Motor neuron (in vitro differentiated cells): ENCODE measurements around the gene KRTAP9-7. TPM values are rescaled to one million over a fixed set of nuclear protein-coding genes. Genes with fewer than 3 reads are reported as not detected.

Experiments
- ATAC-seq, 8 experiments: fragments of 200-7000 bp; cut with Tn5 transposase; replicated peaks in 6 of 8; 2 replicates each; pipeline ENCODE4 v1.8.0; 2021; ENCODE audit warnings: mild to moderate bottlenecking in 8 of 8, moderate library complexity in 8 of 8
- H3K27ac ChIP-seq, 2 donors: fragments of 250-450 bp; sonication (Bioruptor Pico); 2 replicates each; pipeline ENCODE4 v1.9.0; 2021; ENCODE audit warnings: antibody characterized with exemption in 2 of 2, mild to moderate bottlenecking in 2 of 2, moderate library complexity in 1 of 2
- H3K4me1 ChIP-seq, 2 donors: fragments of 250-450 bp; sonication (Bioruptor Pico); replicated peaks in 1 of 2; 2 replicates each; pipeline ENCODE4 v1.6.1; 2021; ENCODE audit warnings: antibody characterized with exemption in 2 of 2, mild to moderate bottlenecking in 2 of 2, moderate library complexity in 1 of 2
- H3K4me3 ChIP-seq, 5 donors: fragments of 250-450 bp; sonication (Bioruptor Pico); 2 replicates each; pipeline ENCODE4 v1.9.0; 2021; ENCODE audit warnings: antibody characterized with exemption in 5 of 5, mild to moderate bottlenecking in 5 of 5, moderate library complexity in 4 of 5
- WGBS, 10 experiments: fragments of 450-650 bp; shearing (Covaris generic); methylation state at CpG; one replicate each; pipeline ENCODE4 v1.0.0; 2022; 5-methylcytosine and 5-hydroxymethylcytosine counted together
- in situ Hi-C, 9 experiments: fragments of 400-800 bp; cut with MboI; loops; one replicate each; pipeline ENCODE4 v1.15.0; 2021; ENCODE audit warnings: low sequenced_read_pairs in 9 of 9, low pct_unique_long_range_greater_than_20kb in 2 of 9; ENCODE audit not compliant: unreplicated experiment in 9 of 9
- total RNA-seq, 8 experiments: library from RNA; unstranded; fragments of 300-600 nt; gene quantifications; 2 replicates each; pipeline versions ENCODE4 v1.2.3 to v1.2.4, GENCODE V29; 2022

Gene KRTAP9-7
- total RNA-seq, 8 experiments from 2014 or later, result 0.45 TPM; not detected in 7

- in situ Hi-C loops, result loop anchor here in 1 of 9 experiments (25.0 kb wide), 1 partner anchor 403 kb away; no protein-coding TSS in a partner anchor
- Histone ChIP-seq H3K27ac (no peak within 1 kb of the TSS), H3K4me1 (no peaks in the 10 kb centered on the region), H3K4me3 (no peak within 1 kb of the TSS)
- no peak for ATAC-seq
- WGBS, 10 experiments, result 0 to 100% (median 80%) methylated on average over 1 to 11 of the region's 24 CpGs; no CpG with 5 or more reads in 3 of the 10 experiments
These were observed 39.8 kb downstream of the KRTAP9-7 start, which contains the start of gene KRTAP17-1 for GRCh38 chr17:41315204-41315794. Gene KRTAP17-1 (minus strand): TSS chr17:41315710. CDS start chr17:41315650, 60 bp downstream.

DNA sequence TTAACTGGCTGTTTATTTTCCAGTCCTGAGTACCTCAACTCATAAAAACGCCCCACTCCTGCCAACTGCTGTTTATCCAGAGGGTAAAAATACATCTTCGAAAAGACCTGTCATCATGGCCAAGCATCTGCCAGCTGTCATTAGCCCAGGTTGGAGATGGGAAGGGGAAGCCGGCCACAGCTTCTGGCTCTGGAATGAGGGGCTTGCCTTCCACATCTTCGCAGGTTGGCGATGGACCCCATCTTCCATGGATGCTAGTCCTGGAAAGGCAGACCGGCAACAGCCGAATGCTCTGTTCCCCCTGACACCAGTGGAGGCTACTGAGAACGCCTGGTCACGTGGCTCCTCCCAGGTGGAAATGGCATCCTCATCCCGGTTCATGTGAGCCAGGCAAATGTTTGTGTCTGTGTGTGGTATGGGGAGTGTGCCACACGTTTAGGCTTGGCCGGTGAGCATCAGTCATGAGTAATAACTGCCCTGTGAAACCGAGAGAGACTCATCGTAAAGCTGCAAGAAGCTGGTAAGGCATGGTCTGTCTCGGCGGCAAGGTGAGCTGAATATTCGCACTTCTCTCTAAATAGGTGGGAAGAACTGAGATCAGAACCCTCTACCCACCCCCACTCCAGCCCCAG lies 40.4 kb downstream of the KRTAP9-7 start:
- in situ Hi-C loops, result loop anchor here in 1 of 9 experiments (25.0 kb wide), 1 partner anchor 404 kb away; no protein-coding TSS in a partner anchor
- 0 to 89% (median 76%) methylated on average over 1 to 12 of the region's 17 CpGs for WGBS, 10 experiments
- no peak overlapping the region for H3K27ac ChIP-seq

DNA sequence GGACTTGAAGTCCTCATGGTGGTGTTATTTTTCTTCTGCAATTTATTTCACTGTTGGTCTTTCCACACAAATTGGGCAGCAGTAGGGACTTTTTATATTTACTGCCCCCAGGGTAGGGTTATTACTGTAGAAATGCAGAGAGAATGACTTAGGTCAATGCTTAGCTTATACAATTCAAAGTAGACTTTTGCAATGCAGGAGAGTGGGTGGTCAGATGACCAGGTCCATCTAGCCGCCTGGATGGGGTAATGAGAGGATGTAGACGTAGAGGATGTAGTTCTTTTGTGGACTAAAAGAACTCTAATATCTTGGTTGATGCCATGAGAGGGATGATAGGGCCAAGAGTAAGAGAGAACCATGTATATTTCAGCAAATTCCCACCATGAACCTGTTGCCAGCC lies 42.7 kb downstream of the KRTAP9-7 start:
- ATAC-seq, result peak in 3 of 8 experiments; percentile 46 to 81 (median 77)
- H3K27ac ChIP-seq, result no peak overlapping the region
- no peaks in the 10 kb centered on the region for H3K4me1 ChIP-seq
- WGBS, 10 experiments, result 20 to 83% (median 40%) methylated on average over 1 to 2 of the region's 2 CpGs; no CpG with 5 or more reads in 7 of the 10 experiments
- in situ Hi-C loops, result loop anchor here in 1 of 9 experiments (25.0 kb wide), 1 partner anchor 406 kb away; no protein-coding TSS in a partner anchor
- no peak overlapping the region for H3K4me3 ChIP-seq

More for the DNA sequence above, 40.4 kb downstream of the KRTAP9-7 start:
- ATAC-seq, result no peak
- Histone ChIP-seq H3K4me3 (no peak overlapping the region), H3K4me1 (no peaks in the 10 kb centered on the region)

- no peaks in the 10 kb centered on the region for H3K4me1 ChIP-seq
- H3K27ac ChIP-seq, result no peak overlapping the region
- 0 to 100% (median 50%) methylated on average over 1 to 5 of the region's 5 CpGs for WGBS, 10 experiments
- peak in 4 of 8 experiments; percentile 46 to 83 (median 68) for ATAC-seq
- in situ Hi-C loops, result loop anchor here in 3 of 9 experiments (10.0 to 25.0 kb wide), 3 partner anchors 407 to 417 kb away; no protein-coding TSS in a partner anchor
- H3K4me3 ChIP-seq, result no peak overlapping the region
These were observed 46.8 kb downstream of the KRTAP9-7 start for GRCh38 chr17:41322094-41322902.

DNA sequence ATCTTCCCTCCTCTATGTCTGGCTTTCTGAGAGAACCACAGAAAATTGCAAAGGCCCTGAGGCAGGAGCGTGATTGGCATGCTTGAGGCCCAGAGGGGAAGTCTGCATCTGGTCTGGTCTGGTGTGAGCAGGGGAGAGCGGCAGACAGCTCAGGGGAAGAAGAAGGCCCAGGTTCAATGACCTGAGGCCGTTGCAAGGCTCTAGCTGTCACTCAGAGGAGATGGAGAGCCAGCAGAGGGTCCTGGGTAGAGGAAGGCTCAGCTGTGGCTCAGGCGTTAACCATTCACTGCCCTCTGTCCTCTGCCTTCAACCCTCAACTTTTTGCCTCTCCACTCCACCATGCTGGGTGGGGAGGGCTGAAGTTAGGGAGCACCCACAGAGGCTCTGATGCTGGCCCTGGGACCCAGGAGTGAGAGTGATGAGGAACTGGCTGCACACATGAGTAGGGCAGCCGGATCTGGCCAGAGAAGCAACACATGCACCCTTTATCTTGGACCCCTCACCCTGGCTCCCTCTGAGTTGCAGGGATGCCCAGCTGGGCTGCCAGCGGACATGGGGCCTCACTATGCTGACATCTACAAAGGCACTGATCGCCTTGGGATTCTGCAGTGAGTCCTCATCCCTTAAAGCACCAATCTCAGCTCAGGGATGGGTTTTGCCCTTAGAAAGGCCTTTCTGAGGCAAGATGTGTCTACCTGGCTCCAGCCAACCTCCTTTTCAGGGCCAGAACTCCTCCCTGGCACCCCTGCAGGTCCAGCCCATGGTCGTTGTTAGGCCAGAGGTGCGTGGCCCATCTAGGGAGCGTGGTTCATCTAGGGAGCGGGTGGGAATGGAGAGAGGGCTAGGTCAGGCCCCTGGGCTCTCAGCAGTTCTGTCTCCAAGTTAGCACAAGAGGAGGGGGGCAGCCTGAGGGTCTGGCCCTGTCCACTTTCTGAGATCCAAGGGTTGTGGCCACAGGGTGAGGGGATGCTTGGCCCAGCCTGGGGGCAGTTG lies 47.7 kb downstream of the KRTAP9-7 start:
- ATAC-seq, result no peak
- WGBS, 10 experiments, result 40 to 100% (median 67%) methylated on average over 1 to 6 of the region's 11 CpGs; no CpG with 5 or more reads in 3 of the 10 experiments
- in situ Hi-C loops, result loop anchor here in 3 of 9 experiments (10.0 to 25.0 kb wide), 3 partner anchors 408 to 418 kb away; no protein-coding TSS in a partner anchor
- no peak overlapping the region for H3K27ac ChIP-seq
- H3K4me1 ChIP-seq, result no peaks in the 10 kb centered on the region
- no peak overlapping the region for H3K4me3 ChIP-seq

DNA sequence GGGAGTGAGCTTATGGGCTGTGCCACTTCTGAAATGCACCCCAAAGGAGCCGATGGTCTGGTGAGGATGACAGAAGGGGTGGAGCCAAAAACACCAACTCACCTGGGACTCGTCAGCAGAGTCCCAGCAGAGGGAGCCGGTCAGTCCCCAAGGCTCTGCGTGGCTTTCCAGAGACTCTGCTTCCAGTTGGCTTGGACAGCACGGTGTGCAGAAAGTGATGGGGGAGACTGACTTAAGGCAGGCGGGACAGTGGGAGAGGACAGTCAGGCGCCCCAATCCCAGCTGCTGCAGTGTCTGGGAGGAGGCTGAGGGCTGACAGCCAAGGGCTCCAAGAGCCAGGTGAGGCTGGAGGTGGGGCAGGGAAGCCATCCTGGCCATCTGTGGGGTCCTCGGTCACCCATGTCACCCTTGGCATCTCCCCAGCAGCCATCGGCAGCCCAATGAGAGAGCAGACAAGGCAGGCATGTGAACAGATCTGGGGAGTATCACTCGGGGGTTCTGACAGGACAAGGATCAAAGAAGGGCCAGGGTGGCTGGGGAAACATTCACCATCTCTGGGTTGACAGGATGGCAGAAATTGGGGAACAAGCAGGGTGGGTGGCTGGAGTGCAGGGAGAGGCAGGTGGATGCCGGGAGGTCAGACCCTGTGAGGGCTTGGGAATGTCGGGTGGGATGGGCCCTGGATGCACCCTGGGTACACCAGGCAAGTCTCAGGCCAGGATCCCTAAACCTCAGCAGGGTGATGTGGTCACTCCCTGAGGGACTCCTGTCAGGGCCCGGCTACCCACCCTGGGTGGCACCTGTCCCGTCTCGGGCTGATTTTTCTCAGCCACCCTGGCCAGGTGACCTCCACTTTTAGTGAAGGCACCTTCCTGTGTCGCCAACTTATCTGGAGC lies 48.9 kb downstream of the KRTAP9-7 start:
- no peak overlapping the region for H3K4me3 ChIP-seq
- peak in 1 of 8 experiments; percentile 36 for ATAC-seq
- H3K27ac ChIP-seq, result no peak overlapping the region
- H3K4me1 ChIP-seq, result no peaks in the 10 kb centered on the region
- in situ Hi-C loops, result loop anchor here in 3 of 9 experiments (10.0 to 25.0 kb wide), 4 partner anchors 188 to 420 kb away; partner anchors contain the start of genes KRT13 (in 1 of the 3) and KRT15 (in 1 of the 3)
- WGBS, 10 experiments, result 40 to 100% (median 72%) methylated on average over 1 to 7 of the region's 16 CpGs; no CpG with 5 or more reads in 4 of the 10 experiments

DNA sequence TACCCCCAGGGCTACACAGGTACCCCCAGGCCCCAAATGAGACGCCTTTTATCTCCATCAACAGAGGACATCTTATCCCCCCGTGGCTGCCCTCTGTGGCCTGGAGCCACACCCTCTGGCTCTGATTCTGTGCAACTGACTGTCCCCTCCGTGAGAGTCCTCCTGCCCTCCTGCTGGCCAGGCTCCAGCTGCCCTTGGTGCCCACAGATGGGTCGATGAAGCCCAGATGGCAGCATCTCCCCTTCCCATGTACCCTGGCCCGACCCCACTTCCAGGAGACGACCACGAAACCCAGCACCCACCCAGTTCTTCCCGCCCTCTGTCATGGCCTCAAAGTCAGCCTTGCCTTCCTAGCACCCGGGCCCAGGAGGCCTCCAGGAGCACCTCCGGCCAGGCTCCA lies 49.6 kb downstream of the KRTAP9-7 start:
- 80% methylated on average over 1 of the region's 10 CpGs; no CpG with 5 or more reads in 9 of the 10 experiments for WGBS, 10 experiments
- Histone ChIP-seq H3K4me3 (no peak overlapping the region), H3K27ac (no peak overlapping the region), H3K4me1 (no peaks in the 10 kb centered on the region)
- no peak for ATAC-seq
- in situ Hi-C loops, result loop anchor here in 2 of 9 experiments (10.0 to 25.0 kb wide), 3 partner anchors 187 to 420 kb away; partner anchors contain the start of genes KRT13 (in 1 of the 2) and KRT15 (in 1 of the 2)

DNA sequence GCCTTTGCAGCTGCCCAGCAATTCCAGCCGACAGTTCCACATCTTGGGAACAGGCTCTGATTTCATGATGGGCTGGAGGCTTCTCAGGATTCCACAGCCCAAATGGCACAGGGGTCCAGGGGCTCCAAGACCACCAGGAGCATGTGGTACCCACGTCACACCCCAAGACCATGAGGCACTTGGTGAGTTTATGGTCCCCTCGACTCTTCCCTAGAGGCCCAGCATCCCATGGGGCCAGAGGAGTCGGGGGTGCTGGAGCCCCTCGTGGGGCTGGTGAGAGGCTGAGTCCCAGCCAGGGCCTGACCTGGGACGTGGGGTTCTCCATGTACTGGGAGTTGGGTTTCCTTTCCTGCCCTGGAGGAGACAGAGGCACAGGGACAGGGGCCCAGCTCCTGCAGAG lies 50.1 kb downstream of the KRTAP9-7 start:
- in situ Hi-C loops, result loop anchor here in 2 of 9 experiments (10.0 to 25.0 kb wide), 3 partner anchors 187 to 421 kb away; partner anchors contain the start of genes KRT13 (in 1 of the 2) and KRT15 (in 1 of the 2)
- no CpG with 5 or more reads among the region's 6 CpGs for WGBS, 10 experiments
- no peak for ATAC-seq
- no peak overlapping the region for H3K4me3 ChIP-seq
- H3K4me1 ChIP-seq, result no peaks in the 10 kb centered on the region
- H3K27ac ChIP-seq, result no peak overlapping the region
